ENCODE results near the gene FRAS1.

FRAS1 gene

DNA sequence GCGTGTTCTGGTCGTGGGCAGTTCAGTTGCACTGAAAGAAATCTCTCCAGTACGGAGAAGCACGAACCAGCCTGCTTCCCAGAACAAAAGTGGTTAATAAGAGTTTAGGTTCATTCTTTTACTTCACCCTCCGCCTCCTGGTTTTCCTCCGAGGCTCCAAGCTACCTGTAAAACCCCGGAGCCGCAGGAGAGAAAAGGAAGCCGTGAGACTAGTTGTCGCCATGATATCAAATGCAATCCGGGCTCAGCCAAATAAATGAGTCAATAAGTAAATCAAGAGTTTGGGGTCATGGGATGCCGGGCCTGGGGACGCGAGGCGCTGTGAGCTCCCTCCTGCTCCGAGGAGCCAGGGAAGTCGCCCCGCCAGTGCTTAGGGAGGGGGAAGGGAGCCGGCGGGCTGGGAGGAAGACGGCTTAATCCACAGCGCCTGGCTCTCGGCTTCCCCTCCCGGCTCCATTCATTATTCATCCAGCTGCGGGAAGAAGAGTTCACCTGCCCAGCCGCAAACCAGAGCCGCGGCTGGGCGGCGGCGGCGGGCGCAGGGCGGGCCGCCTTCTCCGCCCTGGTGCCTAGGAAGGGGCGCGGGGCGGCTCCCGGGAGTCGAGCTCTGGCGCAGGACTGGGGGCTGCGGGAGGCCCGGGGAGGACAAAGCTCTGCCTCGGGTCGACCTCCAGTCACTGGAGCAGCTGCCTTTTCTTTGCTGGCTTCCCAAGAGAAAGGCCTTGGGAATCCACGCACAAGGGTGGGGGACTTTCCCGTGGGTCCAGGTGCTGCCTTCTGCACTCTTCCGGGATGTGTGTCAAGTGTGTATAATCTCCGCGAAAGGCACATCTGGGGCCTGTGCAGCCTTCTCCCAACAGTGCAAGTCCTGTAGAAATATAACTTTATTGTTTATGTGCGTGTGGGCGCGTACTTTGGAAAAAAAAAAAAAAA is 1.7 kb downstream of the FRAS1 start:
- no peaks in the 10 kb centered on the region for H3K36me3 ChIP-seq (ENCODE audit: control insufficient read depth, insufficient read depth, low read length, severe bottlenecking)
- no peaks in the 10 kb centered on the region for H3K27me3 ChIP-seq (replicated peaks; ENCODE audit: control insufficient read depth, insufficient read depth, low read length)
- peaks cover 12% of the 10 kb centered on the region for H3K4me1 ChIP-seq (ENCODE audit: control insufficient read depth, insufficient read depth, low read length)
- peak overlapping the region; percentile 85 for H3K9ac ChIP-seq (ENCODE audit: low read length)
- H3K9me3 ChIP-seq (ENCODE audit: control insufficient read depth, low read length): no peaks in the 10 kb centered on the region
- H3K4me3 ChIP-seq (ENCODE audit: low read length): peak overlapping the region; percentile 92
- DNase-seq (ENCODE audit: low read depth): peak; percentile 74

DNA sequence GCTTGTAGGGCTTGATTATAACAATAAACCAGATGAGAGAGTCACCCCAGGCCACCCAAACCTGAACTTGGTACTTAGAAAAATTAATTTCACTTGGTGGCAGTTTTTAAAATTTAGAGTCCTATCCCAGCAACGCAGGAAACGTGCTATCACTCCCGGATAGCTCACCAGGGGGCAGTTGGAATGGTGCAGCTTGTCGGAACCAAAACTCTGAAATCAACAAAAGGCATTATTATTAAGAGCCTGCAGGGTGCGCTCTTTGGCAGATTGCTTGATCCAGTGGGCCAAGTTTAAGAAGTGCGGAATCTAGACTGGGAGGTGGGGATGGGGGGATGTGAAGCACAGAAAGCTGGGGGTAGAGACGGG is 2.4 kb downstream of the FRAS1 start:
- peak; percentile 85 for DNase-seq (ENCODE audit: low read depth)
- H3K9ac ChIP-seq (ENCODE audit: low read length): peak overlapping the region; percentile 85
- peaks cover 12% of the 10 kb centered on the region for H3K4me1 ChIP-seq (ENCODE audit: control insufficient read depth, insufficient read depth, low read length)
- peak overlapping the region; percentile 92 for H3K4me3 ChIP-seq (ENCODE audit: low read length)
- H3K27me3 ChIP-seq (replicated peaks; ENCODE audit: control insufficient read depth, insufficient read depth, low read length): no peaks in the 10 kb centered on the region
- H3K36me3 ChIP-seq (ENCODE audit: control insufficient read depth, insufficient read depth, low read length, severe bottlenecking): no peaks in the 10 kb centered on the region
- no peaks in the 10 kb centered on the region for H3K9me3 ChIP-seq (ENCODE audit: control insufficient read depth, low read length)

DNA sequence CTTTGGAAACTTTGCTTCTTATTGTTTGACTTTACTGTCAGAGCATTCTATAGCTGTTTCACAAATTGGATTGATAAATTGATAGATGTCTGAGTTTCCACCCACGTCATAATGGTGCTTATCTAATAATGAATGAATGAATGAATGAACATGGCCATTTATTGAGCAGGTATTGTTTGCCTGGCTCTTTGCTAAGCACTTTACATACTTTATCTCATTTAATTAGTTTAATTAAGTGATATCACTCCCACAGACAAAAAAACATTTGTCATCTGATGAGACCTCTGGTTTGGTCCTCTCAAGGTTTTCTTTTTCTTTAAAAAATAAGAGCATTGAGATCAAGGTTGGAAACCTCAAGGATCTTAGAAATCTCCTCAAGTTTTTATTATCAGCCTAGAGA is 2.8 kb downstream of the FRAS1 start:
- Histone ChIP-seq H3K4me3 (ENCODE audit: low read length) (no peak overlapping the region), H3K36me3 (ENCODE audit: control insufficient read depth, insufficient read depth, low read length, severe bottlenecking) (no peaks in the 10 kb centered on the region), H3K9me3 (ENCODE audit: control insufficient read depth, low read length) (no peaks in the 10 kb centered on the region), H3K4me1 (ENCODE audit: control insufficient read depth, insufficient read depth, low read length) (peaks cover 12% of the 10 kb centered on the region), H3K9ac (ENCODE audit: low read length) (no peak overlapping the region), H3K27me3 (replicated peaks; ENCODE audit: control insufficient read depth, insufficient read depth, low read length) (no peaks in the 10 kb centered on the region)
- DNase-seq (ENCODE audit: low read depth): no peak

DNA sequence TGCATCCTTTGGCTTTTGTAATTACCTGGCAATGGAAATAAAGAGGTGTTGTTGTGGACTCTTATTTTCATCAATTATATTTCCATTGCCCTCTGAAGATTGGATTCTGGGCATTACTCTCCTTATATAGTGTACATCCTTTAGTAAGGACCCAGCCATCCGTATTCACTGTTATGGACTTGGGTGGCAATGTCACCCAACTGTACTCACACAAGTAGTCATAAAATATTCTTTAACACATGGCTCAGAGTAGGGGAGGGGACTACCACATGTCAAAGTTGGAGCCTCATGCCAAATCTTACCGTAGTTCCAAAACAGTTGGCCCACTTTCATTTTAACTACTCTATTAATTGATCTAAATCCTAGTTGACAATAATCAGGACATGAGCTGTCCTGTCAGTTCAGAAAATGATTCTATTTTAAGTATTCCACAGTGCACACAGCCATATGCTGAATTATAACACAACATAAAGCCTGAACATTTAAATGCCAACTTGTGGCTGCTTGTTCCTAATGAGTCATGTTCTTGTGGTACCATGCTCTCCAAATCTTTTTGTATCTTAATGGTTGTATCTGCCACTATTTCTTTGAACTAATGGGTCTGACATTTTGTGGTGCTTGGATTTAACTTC is 4.9 kb downstream of the FRAS1 start:
- Histone ChIP-seq H3K9ac (ENCODE audit: low read length) (no peak overlapping the region), H3K9me3 (ENCODE audit: control insufficient read depth, low read length) (no peaks in the 10 kb centered on the region), H3K4me1 (ENCODE audit: control insufficient read depth, insufficient read depth, low read length) (peaks cover 5% of the 10 kb centered on the region), H3K4me3 (ENCODE audit: low read length) (no peak overlapping the region), H3K36me3 (ENCODE audit: control insufficient read depth, insufficient read depth, low read length, severe bottlenecking) (no peaks in the 10 kb centered on the region), H3K27me3 (replicated peaks; ENCODE audit: control insufficient read depth, insufficient read depth, low read length) (no peaks in the 10 kb centered on the region)
- DNase-seq (ENCODE audit: low read depth): no peak

DNA sequence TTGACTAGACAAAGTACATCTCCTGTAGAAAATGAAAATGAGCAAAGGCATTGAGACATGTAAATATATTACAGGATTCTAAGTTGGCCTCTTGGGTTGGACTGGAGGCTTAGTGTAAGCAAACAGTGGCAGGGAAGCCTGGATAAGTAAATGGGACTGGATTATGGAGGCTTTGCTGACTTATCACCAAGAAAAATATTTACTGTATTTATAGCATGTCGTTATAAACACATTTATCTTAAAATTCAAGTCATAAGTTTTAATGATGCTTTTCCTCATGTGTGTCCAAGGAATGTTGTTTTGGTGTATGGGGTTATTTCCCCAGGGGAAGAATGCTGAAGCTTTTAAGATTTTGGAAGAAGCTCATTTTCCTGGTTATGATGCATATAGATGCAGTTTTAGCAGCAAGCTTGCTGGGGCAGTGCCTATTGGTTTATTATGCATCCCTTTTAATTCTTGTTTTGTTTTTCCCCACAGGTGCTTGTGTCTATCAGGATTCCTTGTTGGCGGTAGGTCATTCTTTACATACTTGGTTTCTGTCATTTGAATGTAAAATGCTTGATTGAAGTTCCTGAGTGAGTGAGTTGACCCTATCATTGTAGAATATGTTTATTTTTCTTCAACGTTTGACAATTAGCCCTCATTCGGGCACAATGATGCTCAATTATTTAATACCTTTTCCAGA is 8.5 kb downstream of the FRAS1 start:
- no peaks in the 10 kb centered on the region for H3K9me3 ChIP-seq (ENCODE audit: control insufficient read depth, low read length)
- DNase-seq (ENCODE audit: low read depth): no peak
- no peak overlapping the region for H3K4me3 ChIP-seq (ENCODE audit: low read length)
- no peaks in the 10 kb centered on the region for H3K4me1 ChIP-seq (ENCODE audit: control insufficient read depth, insufficient read depth, low read length)
- no peak overlapping the region for H3K9ac ChIP-seq (ENCODE audit: low read length)
- H3K36me3 ChIP-seq (ENCODE audit: control insufficient read depth, insufficient read depth, low read length, severe bottlenecking): no peaks in the 10 kb centered on the region
- H3K27me3 ChIP-seq (replicated peaks; ENCODE audit: control insufficient read depth, insufficient read depth, low read length): no peaks in the 10 kb centered on the region

DNA sequence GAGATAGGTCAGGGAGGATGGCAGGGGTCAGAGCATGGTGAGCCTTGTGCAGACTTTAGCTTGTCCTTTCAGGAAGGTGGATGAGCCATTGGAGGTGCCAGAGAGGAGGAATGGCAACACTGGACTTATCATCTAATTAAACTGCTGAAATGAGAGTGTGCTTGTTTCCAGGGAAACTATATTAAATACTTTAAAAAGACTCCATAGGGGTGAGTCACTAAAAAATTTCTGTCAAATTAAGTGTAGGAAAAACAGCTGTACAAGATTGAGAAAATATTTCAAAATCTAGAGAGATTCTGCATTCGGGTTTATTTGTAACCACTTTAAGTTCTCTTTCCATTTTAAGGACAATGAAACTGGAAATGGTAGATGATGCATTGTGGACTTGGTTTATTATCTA is 11.4 kb downstream of the FRAS1 start:
- no peak overlapping the region for H3K4me3 ChIP-seq (ENCODE audit: low read length)
- peak; percentile 49 for DNase-seq (ENCODE audit: low read depth)
- no peaks in the 10 kb centered on the region for H3K36me3 ChIP-seq (ENCODE audit: control insufficient read depth, insufficient read depth, low read length, severe bottlenecking)
- no peaks in the 10 kb centered on the region for H3K27me3 ChIP-seq (replicated peaks; ENCODE audit: control insufficient read depth, insufficient read depth, low read length)
- no peaks in the 10 kb centered on the region for H3K9me3 ChIP-seq (ENCODE audit: control insufficient read depth, low read length)
- H3K4me1 ChIP-seq (ENCODE audit: control insufficient read depth, insufficient read depth, low read length): no peaks in the 10 kb centered on the region
- H3K9ac ChIP-seq (ENCODE audit: low read length): no peak overlapping the region

DNA sequence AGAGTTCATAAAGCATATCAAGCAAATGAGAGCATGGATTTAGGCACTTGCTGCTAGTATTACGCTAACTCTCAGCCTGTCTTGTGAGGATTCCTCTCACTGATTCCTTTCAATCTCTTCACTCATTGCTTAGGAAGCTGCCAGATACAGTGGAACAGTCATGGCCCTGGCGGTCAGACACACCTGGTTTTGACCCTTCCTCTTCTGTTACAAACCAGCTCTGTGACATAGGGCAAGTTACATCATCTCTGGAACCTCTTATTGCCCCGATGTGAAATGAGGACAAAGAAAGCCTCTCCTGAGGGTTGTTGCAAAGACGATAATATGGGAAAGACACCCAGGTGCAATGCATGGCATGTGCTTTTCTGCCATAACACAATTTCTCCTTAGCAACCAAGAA is 12.2 kb downstream of the FRAS1 start:
- Histone ChIP-seq H3K9me3 (ENCODE audit: control insufficient read depth, low read length) (no peaks in the 10 kb centered on the region), H3K36me3 (ENCODE audit: control insufficient read depth, insufficient read depth, low read length, severe bottlenecking) (no peaks in the 10 kb centered on the region), H3K27me3 (replicated peaks; ENCODE audit: control insufficient read depth, insufficient read depth, low read length) (no peaks in the 10 kb centered on the region), H3K4me3 (ENCODE audit: low read length) (no peak overlapping the region), H3K4me1 (ENCODE audit: control insufficient read depth, insufficient read depth, low read length) (no peaks in the 10 kb centered on the region), H3K9ac (ENCODE audit: low read length) (no peak overlapping the region)
- no peak for DNase-seq (ENCODE audit: low read depth)

DNA sequence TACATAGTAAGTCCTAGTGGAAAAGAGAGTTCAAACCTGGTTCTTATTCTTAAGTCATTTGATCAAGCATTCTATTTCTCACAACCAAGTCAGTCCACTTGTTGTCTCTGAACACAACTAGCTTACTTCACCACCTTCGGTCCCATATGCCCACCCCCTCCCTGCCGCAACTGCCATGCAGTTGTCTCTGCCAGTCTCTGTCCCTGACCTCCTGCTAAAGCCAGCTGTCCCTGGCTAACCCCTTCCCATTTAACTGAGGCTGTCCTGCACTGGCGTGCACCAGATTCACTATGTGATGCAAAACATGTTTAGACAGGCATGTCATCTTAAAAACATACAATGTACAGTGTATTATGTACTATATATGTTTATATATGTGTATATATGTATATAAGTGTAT is 12.7 kb downstream of the FRAS1 start:
- H3K27me3 ChIP-seq (replicated peaks; ENCODE audit: control insufficient read depth, insufficient read depth, low read length): no peaks in the 10 kb centered on the region
- H3K9me3 ChIP-seq (ENCODE audit: control insufficient read depth, low read length): no peaks in the 10 kb centered on the region
- H3K4me3 ChIP-seq (ENCODE audit: low read length): no peak overlapping the region
- no peaks in the 10 kb centered on the region for H3K36me3 ChIP-seq (ENCODE audit: control insufficient read depth, insufficient read depth, low read length, severe bottlenecking)
- no peak for DNase-seq (ENCODE audit: low read depth)
- H3K4me1 ChIP-seq (ENCODE audit: control insufficient read depth, insufficient read depth, low read length): no peaks in the 10 kb centered on the region
- H3K9ac ChIP-seq (ENCODE audit: low read length): no peak overlapping the region

DNA sequence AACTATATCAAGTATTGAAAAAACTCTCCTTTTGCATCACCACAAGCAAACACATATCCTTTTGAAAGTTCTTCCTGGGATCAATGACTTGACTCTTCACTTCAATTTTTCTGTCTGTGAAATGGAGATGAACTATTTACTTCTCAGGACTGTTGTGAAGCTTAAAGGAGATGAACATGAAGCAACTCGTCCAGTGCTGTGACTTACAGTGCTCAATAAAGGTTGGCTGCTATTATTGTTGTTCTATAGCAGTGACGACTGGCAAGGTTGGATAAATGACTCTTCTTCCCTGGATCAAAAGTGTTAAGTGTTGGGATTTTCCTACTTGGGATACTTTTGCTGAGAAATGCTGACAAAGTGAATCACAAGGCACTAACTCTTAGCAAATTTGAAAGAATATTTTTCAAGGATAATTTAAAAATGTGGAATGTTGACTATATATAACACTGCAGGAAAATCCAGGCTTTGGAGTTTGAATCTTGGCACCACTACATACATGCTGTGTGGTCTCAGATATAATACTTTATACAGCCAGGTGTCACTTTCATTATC is 13.7 kb downstream of the FRAS1 start:
- DNase-seq (ENCODE audit: low read depth): no peak
- H3K4me3 ChIP-seq (ENCODE audit: low read length): no peak overlapping the region
- H3K9ac ChIP-seq (ENCODE audit: low read length): no peak overlapping the region
- no peaks in the 10 kb centered on the region for H3K27me3 ChIP-seq (replicated peaks; ENCODE audit: control insufficient read depth, insufficient read depth, low read length)
- no peaks in the 10 kb centered on the region for H3K9me3 ChIP-seq (ENCODE audit: control insufficient read depth, low read length)
- no peaks in the 10 kb centered on the region for H3K4me1 ChIP-seq (ENCODE audit: control insufficient read depth, insufficient read depth, low read length)
- H3K36me3 ChIP-seq (ENCODE audit: control insufficient read depth, insufficient read depth, low read length, severe bottlenecking): no peaks in the 10 kb centered on the region

DNA sequence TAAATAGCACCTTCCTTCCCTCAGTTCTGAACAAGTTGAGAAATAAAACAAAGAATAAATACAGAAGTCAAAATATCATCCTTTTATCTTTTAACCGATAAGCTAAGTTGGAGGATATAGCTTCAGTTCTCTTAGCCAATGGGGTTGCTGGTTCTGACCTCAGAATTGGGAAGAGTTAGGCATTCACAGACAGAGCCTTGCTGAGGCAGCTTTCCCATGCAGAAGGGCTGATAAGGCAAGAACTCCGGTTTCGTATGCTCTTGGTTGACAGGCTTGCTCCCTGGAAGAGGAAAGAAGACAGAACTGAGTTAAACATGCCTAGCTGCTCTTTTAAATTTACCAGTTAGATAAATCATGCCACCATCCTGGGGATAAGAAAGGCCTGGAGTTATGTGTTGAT is 17.6 kb downstream of the FRAS1 start:
- Histone ChIP-seq H3K9ac (ENCODE audit: low read length) (no peak overlapping the region), H3K4me3 (ENCODE audit: low read length) (no peak overlapping the region), H3K36me3 (ENCODE audit: control insufficient read depth, insufficient read depth, low read length, severe bottlenecking) (no peaks in the 10 kb centered on the region), H3K27me3 (replicated peaks; ENCODE audit: control insufficient read depth, insufficient read depth, low read length) (no peaks in the 10 kb centered on the region), H3K4me1 (ENCODE audit: control insufficient read depth, insufficient read depth, low read length) (no peaks in the 10 kb centered on the region), H3K9me3 (ENCODE audit: control insufficient read depth, low read length) (no peaks in the 10 kb centered on the region)
- no peak for DNase-seq (ENCODE audit: low read depth)

DNA sequence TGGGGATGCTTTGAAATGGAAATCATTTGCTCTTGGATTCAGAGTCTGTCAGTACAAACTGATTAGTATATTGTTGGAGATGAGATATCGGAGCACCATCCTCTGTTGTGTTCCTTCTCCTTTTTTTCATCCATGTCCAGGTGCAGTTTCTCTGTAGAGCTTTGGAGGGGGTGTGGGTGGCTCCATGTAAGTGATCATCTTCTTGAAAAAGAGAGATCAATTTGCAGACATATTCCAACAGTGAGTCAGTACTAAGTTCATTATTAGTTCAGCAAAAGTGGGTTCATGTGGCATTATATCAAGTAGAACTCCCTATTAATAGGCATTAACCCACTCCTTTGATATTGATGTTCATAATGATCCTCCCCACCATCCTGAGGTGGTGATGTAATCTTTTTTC is 18.9 kb downstream of the FRAS1 start:
- no peaks in the 10 kb centered on the region for H3K4me1 ChIP-seq (ENCODE audit: control insufficient read depth, insufficient read depth, low read length)
- H3K27me3 ChIP-seq (replicated peaks; ENCODE audit: control insufficient read depth, insufficient read depth, low read length): no peaks in the 10 kb centered on the region
- DNase-seq (ENCODE audit: low read depth): no peak
- H3K36me3 ChIP-seq (ENCODE audit: control insufficient read depth, insufficient read depth, low read length, severe bottlenecking): no peaks in the 10 kb centered on the region
- no peak overlapping the region for H3K4me3 ChIP-seq (ENCODE audit: low read length)
- no peaks in the 10 kb centered on the region for H3K9me3 ChIP-seq (ENCODE audit: control insufficient read depth, low read length)
- H3K9ac ChIP-seq (ENCODE audit: low read length): no peak overlapping the region

All from adipocyte (in vitro differentiated cells).